ENCODE data around the gene LPIN1. TPM values are rescaled to one million over a fixed set of nuclear protein-coding genes. Genes with fewer than 3 reads are reported as not detected.

The LPIN1 gene
- total RNA-seq, 1 donor from 2014 or later: 62.9 TPM

DNA sequence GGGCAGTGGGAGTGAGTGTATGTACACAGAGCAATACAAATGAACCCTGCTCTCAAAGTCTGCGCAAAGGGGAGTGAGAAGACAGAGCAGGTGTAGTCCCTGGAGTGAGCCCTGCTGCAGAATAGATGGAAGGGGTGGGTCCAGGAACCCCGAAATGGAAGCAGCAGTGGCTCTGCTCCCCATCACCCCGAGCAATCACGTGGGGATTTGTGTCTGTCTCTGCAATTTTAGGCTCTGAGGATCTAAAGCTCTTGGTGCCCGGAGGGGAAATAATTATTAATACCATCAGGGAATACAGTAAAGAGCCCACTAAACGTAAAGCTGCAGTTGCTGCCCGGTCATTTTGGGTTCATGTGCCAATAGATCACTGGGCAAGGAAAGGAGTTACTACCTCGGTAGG lies 118.3 kb downstream of the LPIN1 start:
- H3K4me3 ChIP-seq: no peak overlapping the region
- no peak overlapping the region for H3K27ac ChIP-seq
- H3K36me3 ChIP-seq: no peaks in the 10 kb centered on the region
- H3K9me3 ChIP-seq: no peaks in the 10 kb centered on the region
- no peaks in the 10 kb centered on the region for H3K27me3 ChIP-seq
- intact Hi-C loops (cut with DNase I): loop anchor here (10.0 kb wide), 2 partner anchors 850 to 1140 kb away; partner anchors contain the start of gene TRIB2
- TF ChIP-seq, protein P1, sequence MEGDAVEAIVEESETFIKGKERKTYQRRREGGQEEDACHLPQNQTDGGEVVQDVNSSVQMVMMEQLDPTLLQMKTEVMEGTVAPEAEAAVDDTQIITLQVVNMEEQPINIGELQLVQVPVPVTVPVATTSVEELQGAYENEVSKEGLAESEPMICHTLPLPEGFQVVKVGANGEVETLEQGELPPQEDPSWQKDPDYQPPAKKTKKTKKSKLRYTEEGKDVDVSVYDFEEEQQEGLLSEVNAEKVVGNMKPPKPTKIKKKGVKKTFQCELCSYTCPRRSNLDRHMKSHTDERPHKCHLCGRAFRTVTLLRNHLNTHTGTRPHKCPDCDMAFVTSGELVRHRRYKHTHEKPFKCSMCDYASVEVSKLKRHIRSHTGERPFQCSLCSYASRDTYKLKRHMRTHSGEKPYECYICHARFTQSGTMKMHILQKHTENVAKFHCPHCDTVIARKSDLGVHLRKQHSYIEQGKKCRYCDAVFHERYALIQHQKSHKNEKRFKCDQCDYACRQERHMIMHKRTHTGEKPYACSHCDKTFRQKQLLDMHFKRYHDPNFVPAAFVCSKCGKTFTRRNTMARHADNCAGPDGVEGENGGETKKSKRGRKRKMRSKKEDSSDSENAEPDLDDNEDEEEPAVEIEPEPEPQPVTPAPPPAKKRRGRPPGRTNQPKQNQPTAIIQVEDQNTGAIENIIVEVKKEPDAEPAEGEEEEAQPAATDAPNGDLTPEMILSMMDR (IDR thresholded peaks at IDR 0.05): no peak
- H3K4me1 ChIP-seq: peaks cover 14% of the 10 kb centered on the region
- no peak for DNase-seq
- no peak for ATAC-seq

DNA sequence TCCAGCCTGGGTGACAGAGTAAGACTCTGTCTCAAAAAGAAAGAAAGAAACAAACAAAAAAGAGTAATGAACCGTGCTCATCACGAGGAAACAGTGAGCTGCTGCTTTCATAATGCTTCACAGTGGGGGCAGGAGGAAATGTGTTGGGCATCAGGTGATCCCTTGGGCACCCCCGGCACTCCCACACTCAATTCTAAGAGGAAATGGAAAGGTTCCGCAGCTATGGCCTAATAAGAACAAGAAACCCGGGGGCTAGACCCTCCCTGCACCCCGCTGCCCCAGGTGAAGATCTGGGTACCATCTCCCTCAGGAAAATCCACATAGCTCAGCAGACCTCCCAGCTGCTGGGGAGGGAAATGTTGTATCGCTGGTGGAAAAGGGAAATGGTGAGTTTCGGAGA lies 118.9 kb downstream of the LPIN1 start:
- Histone ChIP-seq H3K4me3 (no peak overlapping the region), H3K27ac (no peak overlapping the region), H3K9me3 (no peaks in the 10 kb centered on the region), H3K4me1 (peaks cover 14% of the 10 kb centered on the region), H3K36me3 (no peaks in the 10 kb centered on the region), H3K27me3 (no peaks in the 10 kb centered on the region)
- ATAC-seq: no peak
- DNase-seq: no peak
- TF ChIP-seq, protein P1 (IDR thresholded peaks at IDR 0.05): no peak
- intact Hi-C loops (cut with DNase I): loop anchor here (10.0 kb wide), 2 partner anchors 849 to 1139 kb away; partner anchors contain the start of gene TRIB2

DNA sequence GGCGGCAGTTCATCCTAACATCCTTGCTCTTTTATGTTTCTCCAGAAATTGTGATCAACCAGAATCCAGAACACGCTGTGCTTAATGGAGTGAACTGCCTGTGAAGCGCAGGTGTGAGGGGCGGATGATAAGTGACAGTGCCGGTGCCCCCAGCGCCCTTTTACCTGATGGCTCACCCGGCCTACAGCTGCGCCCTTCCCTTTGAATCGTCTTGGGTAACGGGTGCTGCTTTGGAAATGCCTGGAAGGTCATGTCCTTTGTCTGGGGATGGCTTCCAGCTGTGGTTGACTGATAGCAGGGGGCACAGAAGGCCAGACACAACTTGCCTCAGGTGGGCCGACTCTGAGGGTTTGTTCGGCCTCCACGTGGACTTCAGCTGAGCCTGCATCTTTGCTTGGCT lies 119.4 kb downstream of the LPIN1 start:
- H3K27me3 ChIP-seq: no peaks in the 10 kb centered on the region
- H3K36me3 ChIP-seq: no peaks in the 10 kb centered on the region
- no peaks in the 10 kb centered on the region for H3K9me3 ChIP-seq
- DNase-seq (no peak), ATAC-seq (no peak)
- intact Hi-C loops (cut with DNase I): loop anchor here (10.0 kb wide), 2 partner anchors 849 to 1139 kb away; partner anchors contain the start of gene TRIB2
- TF ChIP-seq, protein P1 (IDR thresholded peaks at IDR 0.05): no peak
- H3K4me1 ChIP-seq: peaks cover 14% of the 10 kb centered on the region
- no peak overlapping the region for H3K4me3 ChIP-seq
- H3K27ac ChIP-seq: no peak overlapping the region

DNA sequence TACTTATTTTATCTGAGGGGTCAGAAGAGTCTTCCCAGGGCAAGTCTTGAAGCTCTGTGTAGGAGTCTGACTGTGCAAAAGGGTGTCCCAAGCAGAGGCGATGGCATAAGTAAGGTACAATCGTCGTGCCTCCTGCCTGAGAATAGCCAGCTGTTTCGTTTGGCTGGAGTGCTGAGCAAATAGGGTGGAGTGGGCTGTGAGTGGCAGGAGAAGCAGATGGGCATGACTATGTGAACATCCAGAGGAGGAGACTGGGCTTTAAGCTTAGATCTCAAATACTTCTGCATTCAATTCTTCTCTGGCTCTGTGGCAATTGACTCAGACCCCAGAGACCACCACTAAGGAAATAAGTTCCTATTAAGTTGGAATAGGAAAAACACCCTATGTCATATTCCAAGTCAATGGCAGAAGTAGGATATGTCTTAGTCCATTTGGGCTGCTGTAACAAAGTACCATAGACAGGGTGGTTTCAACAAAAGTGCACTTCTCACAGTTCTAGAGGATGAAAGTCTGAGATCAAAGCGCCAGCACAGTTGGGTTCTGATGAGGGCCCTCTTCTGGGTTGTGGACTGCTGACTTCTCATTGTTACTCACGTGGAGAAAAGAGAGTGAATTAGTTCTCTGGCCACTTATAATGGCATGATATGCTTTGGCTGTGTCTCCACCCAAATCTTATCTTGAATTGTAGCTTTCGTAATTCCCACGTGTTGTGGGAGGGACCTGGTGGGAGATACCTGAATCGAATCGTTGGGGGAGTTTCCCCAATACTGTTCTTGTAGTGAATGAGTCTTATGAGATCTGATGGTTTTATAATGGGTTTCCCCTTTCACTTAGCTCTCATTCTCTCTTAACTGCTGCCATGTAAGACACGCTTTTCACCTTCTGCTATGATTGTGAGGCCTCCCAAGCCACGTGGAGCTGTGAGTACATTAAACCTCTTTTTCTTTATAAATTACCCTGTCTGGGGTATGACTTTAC lies 120.2 kb downstream of the LPIN1 start:
- no peaks in the 10 kb centered on the region for H3K36me3 ChIP-seq
- peaks cover 14% of the 10 kb centered on the region for H3K4me1 ChIP-seq
- ATAC-seq (no peak), DNase-seq (no peak)
- H3K4me3 ChIP-seq: no peak overlapping the region
- H3K9me3 ChIP-seq: no peaks in the 10 kb centered on the region
- intact Hi-C loops (cut with DNase I): loop anchor here (10.0 kb wide), 2 partner anchors 848 to 1138 kb away; partner anchors contain the start of gene TRIB2
- no peaks in the 10 kb centered on the region for H3K27me3 ChIP-seq
- no peak overlapping the region for H3K27ac ChIP-seq
- TF ChIP-seq, protein P1 (IDR thresholded peaks at IDR 0.05): no peak

DNA sequence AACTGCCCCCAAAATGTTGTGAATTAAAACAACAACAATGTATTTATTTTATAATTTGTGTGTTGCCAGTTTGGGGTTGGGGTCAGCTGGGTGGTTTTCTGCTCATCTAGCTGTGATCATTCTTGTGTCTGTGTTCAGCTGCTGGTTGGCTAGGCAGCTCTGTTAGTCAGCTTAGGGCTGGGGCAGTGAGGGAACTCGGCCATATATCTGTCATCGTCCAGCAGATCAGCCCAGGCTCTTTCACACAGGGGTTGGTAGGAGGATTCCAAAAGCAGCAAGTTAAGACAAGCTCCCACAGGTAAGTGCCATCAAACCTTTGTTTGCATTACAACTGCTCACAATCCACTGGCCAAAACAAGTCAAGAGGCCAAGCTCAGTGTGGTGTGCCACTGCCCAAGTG lies 121.5 kb downstream of the LPIN1 start:
- H3K27me3 ChIP-seq: no peaks in the 10 kb centered on the region
- H3K4me1 ChIP-seq: peaks cover 20% of the 10 kb centered on the region
- no peak overlapping the region for H3K27ac ChIP-seq
- ATAC-seq (no peak), DNase-seq (no peak)
- H3K9me3 ChIP-seq: no peaks in the 10 kb centered on the region
- H3K4me3 ChIP-seq: no peak overlapping the region
- intact Hi-C loops (cut with DNase I): loop anchor here (10.0 kb wide), 2 partner anchors 847 to 1137 kb away; partner anchors contain the start of gene TRIB2
- H3K36me3 ChIP-seq: no peaks in the 10 kb centered on the region
- TF ChIP-seq, protein P1 (IDR thresholded peaks at IDR 0.05): no peak
